Spleen (tissue), 7 donors: Measurements from ENCODE around the gene EFL1.

Experiments
- POLR2A ChIP-seq, 3 donors: fragments of 450-650 bp; IDR thresholded peaks; one replicate each; pipeline ENCODE4 v1.5.1; 2017; ENCODE audit warnings: antibody characterized with exemption in 3 of 3, mild to moderate bottlenecking in 1 of 3
- TF ChIP-seq, protein P1 (sequence below), 11 experiments: fragments of 200-600 bp in 7 of 11; fragments of 450-650 bp in 4 of 11; sonication (generic) in 4 of 11; IDR thresholded peaks in 8 of 11; conservative IDR thresholded peaks in 3 of 11; 1 replicate in 7 of 11; 2 replicates in 4 of 11; pipeline versions ENCODE4 v1.4.0 to v1.8.0; 2016 to 2021; ENCODE audit warnings: antibody characterized with exemption in 11 of 11, inconsistent platforms in 4 of 11, mild to moderate bottlenecking in 1 of 11
- donor health status: DM: no; HTN: no; CAD: no; lungs with moderate emphysema.
- donor health status: DM: no; HTN: no; CAD: no.
- donor health status: DM: no; HTN: no; CAD: no.

DNA sequence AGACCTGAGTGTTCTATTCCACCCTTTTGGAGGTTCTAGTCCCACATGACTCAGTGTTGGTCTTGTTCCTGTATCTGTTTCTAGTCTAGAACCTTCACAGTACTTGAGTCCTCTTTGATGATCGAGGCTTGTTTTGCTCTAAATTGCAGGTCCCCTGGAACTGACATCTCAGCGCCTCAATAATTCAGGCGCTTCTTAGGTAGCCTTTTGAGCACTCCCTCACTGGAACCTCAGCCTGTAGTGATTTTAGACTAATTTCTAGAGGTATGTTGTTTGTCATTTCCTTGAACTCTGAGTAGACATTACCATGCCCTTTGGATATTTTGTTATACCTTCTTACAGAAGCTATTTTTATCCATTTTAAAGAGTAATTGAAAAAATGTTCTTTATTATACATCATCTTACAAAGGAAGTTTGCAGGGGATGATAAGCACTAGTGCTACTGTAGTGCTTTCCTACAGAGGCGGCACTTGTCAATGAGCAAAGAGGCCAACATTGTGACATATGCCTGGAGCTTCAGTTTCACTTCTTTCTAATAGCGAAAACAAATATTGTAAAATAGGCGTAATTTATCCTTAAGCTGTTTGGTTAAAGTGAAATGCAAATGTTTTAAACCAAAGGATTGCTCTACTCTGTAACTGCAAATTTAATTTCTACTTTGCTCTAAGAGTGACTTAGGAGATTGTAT, 75.7 kb downstream of the EFL1 start:
- TF ChIP-seq, protein P1, sequence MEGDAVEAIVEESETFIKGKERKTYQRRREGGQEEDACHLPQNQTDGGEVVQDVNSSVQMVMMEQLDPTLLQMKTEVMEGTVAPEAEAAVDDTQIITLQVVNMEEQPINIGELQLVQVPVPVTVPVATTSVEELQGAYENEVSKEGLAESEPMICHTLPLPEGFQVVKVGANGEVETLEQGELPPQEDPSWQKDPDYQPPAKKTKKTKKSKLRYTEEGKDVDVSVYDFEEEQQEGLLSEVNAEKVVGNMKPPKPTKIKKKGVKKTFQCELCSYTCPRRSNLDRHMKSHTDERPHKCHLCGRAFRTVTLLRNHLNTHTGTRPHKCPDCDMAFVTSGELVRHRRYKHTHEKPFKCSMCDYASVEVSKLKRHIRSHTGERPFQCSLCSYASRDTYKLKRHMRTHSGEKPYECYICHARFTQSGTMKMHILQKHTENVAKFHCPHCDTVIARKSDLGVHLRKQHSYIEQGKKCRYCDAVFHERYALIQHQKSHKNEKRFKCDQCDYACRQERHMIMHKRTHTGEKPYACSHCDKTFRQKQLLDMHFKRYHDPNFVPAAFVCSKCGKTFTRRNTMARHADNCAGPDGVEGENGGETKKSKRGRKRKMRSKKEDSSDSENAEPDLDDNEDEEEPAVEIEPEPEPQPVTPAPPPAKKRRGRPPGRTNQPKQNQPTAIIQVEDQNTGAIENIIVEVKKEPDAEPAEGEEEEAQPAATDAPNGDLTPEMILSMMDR (IDR thresholded peaks at IDR 0.05 in 8 of 11, conservative IDR thresholded peaks at IDR 0.05 in 3 of 11): no peak
- no peak for TF ChIP-seq POLR2A (IDR thresholded peaks at IDR 0.05)
